GM18909 (cell line): ENCODE measurements around the gene CHN2.
"Not testable (repeated sequence)": the region's sequence is repeated elsewhere in the genome, so short reads cannot be mapped to it uniquely, and the experiment has no call there.

ENCODE experiments used
- ATAC-seq: cut with Tn5 transposase; IDR thresholded peaks from one replicate; pipeline ENCODE4 v1.9.1; 2021; ENCODE audit warnings: mild to moderate bottlenecking; ENCODE audit not compliant: unreplicated experiment, poor library complexity

CHN2 gene

GRCh38 chr7:29253225-29253624, 58.6 kb downstream of the CHN2 start:
- ATAC-seq: no peak

GRCh38 chr7:29254591-29254990, 60.0 kb downstream of the CHN2 start:
- no peak for ATAC-seq

GRCh38 chr7:29255199-29255878, 60.8 kb downstream of the CHN2 start:
- no peak for ATAC-seq

GRCh38 chr7:29255906-29256692, 61.5 kb downstream of the CHN2 start:
- no peak for ATAC-seq

- no peak for ATAC-seq
These were observed 62.1 kb downstream of the CHN2 start for GRCh38 chr7:29256693-29257002.

- ATAC-seq: no peak
These were observed 64.4 kb downstream of the CHN2 start for GRCh38 chr7:29258951-29259350.

GRCh38 chr7:29262191-29262917, 67.8 kb downstream of the CHN2 start:
- ATAC-seq: no peak

- not testable (repeated sequence) for ATAC-seq
These were observed 69.1 kb downstream of the CHN2 start for GRCh38 chr7:29263601-29264207.

- ATAC-seq: no peak
These were observed 70.8 kb downstream of the CHN2 start for GRCh38 chr7:29265208-29265923.

- ATAC-seq: no peak
These were observed 75.4 kb downstream of the CHN2 start for GRCh38 chr7:29269935-29270334.

GRCh38 chr7:29270594-29271318, 76.2 kb downstream of the CHN2 start:
- no peak for ATAC-seq

GRCh38 chr7:29271319-29271658, 76.7 kb downstream of the CHN2 start:
- no peak for ATAC-seq

GRCh38 chr7:29272057-29272456, 77.5 kb downstream of the CHN2 start:
- ATAC-seq: no peak

- no peak for ATAC-seq
These were observed 79.8 kb downstream of the CHN2 start for GRCh38 chr7:29274146-29275017.

GRCh38 chr7:29275018-29275318, 80.4 kb downstream of the CHN2 start:
- no peak for ATAC-seq

- no peak for ATAC-seq
These were observed 80.9 kb downstream of the CHN2 start for GRCh38 chr7:29275493-29275892.

- ATAC-seq: no peak
These were observed 81.6 kb downstream of the CHN2 start for GRCh38 chr7:29276199-29276598.

- ATAC-seq: no peak
These were observed 82.2 kb downstream of the CHN2 start for GRCh38 chr7:29276806-29277205.
